ENCODE results near the gene PGAM2.
A peak's percentile ranks its signal among the peaks of the same experiment; 100 is the strongest.
"Not testable (repeated sequence)": the region's sequence is repeated elsewhere in the genome, so short reads cannot be mapped to it uniquely, and the experiment has no call there.

The PGAM2 gene

DNA sequence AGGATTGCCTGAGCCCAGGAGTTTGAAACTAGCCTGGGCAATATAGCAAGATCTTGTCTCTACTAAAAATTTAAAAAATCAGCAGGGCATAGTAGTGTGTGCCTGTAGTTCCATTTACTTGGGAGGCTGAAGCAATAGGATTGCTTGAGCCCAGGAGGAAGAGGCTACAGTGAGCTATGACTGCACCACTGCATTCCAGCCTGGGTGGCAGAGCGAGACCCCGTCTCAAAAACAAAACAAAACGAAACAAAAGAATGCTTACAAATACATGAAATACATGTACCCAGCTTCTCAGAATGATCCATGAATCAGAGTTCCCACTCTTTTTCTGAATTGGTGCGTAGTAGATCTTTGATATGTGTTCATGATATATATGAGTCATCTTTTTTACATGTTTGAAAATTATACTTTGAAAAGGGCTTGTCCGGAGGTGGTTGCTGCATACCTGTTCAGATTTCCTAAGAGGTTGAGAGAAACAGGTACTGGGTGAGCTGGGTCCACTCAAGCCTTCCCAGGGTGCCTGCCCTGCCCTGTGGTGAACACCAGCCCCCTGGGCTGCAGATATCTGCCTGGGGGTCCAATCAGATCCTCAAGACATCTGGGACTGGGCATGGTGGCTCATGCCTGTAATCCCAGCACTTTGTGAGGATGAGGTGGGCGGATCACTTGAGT, 42.4 kb downstream of the PGAM2 start:
- H2AFZ ChIP-seq (ENCODE audit: low read length); H3K36me3 ChIP-seq (ENCODE audit: insufficient read depth, low read length); H3K9ac ChIP-seq (ENCODE audit: low read depth, low read length, poor library complexity, severe bottlenecking); H3K9me2 ChIP-seq (replicated peaks; ENCODE audit: low read depth, low read length); H3K9me3 ChIP-seq (ENCODE audit: insufficient read depth, low read depth, low read length); H3K4me1 ChIP-seq (ENCODE audit: insufficient read depth, low read length, poor library complexity, severe bottlenecking); H3K4me3 ChIP-seq (ENCODE audit: low read length, poor library complexity, severe bottlenecking); H3K4me2 ChIP-seq (ENCODE audit: low read depth, low read length, poor library complexity, severe bottlenecking); H3F3A ChIP-seq (ENCODE audit: low read depth); H4K20me1 ChIP-seq (ENCODE audit: insufficient read depth, low read length, poor library complexity, severe bottlenecking); H3K27me3 ChIP-seq (ENCODE audit: insufficient read depth, low read length, poor library complexity, severe bottlenecking): not testable (repeated sequence)
- H3K79me2 ChIP-seq (ENCODE audit: insufficient read depth, low read length) = peaks cover 10% of the 10 kb centered on the region; the same call in 1 of the 2 replicates

DNA sequence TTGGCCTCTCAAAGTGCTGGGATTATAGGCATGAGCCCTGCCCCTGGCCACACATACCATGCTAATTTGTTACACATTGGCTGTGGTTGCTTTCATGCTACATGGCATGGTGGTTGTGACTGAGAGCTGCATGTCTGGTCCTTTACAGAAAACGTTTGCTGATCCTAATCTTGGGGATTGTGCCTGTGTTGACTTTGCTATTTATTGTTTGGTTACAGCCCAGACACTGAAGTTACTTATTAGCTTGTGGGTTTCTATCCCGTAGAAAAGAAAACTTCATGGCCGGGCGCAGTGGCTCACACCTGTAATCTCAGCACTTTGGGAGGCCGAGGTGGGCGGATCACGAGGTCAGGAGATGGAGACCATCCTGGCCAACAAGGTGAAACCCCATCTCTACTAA, 43.3 kb downstream of the PGAM2 start:
- H3K9me2 ChIP-seq (replicated peaks; ENCODE audit: low read depth, low read length); H3K9me3 ChIP-seq (ENCODE audit: insufficient read depth, low read depth, low read length); H3K4me3 ChIP-seq (ENCODE audit: low read length, poor library complexity, severe bottlenecking); H3K4me2 ChIP-seq (ENCODE audit: low read depth, low read length, poor library complexity, severe bottlenecking); H3F3A ChIP-seq (ENCODE audit: low read depth); H3K27me3 ChIP-seq (ENCODE audit: insufficient read depth, low read length, poor library complexity, severe bottlenecking); H4K20me1 ChIP-seq (ENCODE audit: insufficient read depth, low read length, poor library complexity, severe bottlenecking); H3K4me1 ChIP-seq (ENCODE audit: insufficient read depth, low read length, poor library complexity, severe bottlenecking); H2AFZ ChIP-seq (ENCODE audit: low read length); H3K9ac ChIP-seq (ENCODE audit: low read depth, low read length, poor library complexity, severe bottlenecking); H3K36me3 ChIP-seq (ENCODE audit: insufficient read depth, low read length): not testable (repeated sequence)
- peaks cover 15% of the 10 kb centered on the region; the same call in 1 of the 2 replicates for H3K79me2 ChIP-seq (ENCODE audit: insufficient read depth, low read length)

DNA sequence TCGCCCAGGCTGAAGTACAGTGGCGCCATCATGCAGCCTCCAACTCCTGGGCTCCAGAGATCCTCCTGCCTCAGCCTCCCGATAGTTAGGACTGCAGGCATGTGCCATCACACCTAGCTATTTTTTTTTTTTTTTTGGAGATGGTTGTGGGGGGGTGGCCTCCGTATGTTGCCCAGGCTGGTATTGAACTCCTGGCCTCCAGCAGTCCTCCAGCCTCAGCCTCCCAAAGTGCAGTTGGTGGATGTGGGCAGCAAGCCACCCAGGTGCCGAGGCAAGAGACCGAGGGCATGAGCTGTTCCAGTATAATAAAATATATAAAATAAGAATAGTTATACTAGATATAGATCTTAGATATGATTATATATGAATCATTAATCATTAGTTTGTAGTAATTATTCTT, 45.5 kb downstream of the PGAM2 start:
- H3F3A ChIP-seq (ENCODE audit: low read depth); H4K20me1 ChIP-seq (ENCODE audit: insufficient read depth, low read length, poor library complexity, severe bottlenecking); H3K9me2 ChIP-seq (replicated peaks; ENCODE audit: low read depth, low read length); H3K4me3 ChIP-seq (ENCODE audit: low read length, poor library complexity, severe bottlenecking); H3K36me3 ChIP-seq (ENCODE audit: insufficient read depth, low read length); H3K4me1 ChIP-seq (ENCODE audit: insufficient read depth, low read length, poor library complexity, severe bottlenecking); H3K27me3 ChIP-seq (ENCODE audit: insufficient read depth, low read length, poor library complexity, severe bottlenecking); H3K9me3 ChIP-seq (ENCODE audit: insufficient read depth, low read depth, low read length); H2AFZ ChIP-seq (ENCODE audit: low read length): not testable (repeated sequence)
- Histone ChIP-seq H3K4me2 (ENCODE audit: low read depth, low read length, poor library complexity, severe bottlenecking) (peak overlapping the region; percentile 58), H3K79me2 (ENCODE audit: insufficient read depth, low read length) (peaks cover 15% of the 10 kb centered on the region; the same call in 1 of the 2 replicates), H3K9ac (ENCODE audit: low read depth, low read length, poor library complexity, severe bottlenecking) (peak overlapping the region; percentile 59)

DNA sequence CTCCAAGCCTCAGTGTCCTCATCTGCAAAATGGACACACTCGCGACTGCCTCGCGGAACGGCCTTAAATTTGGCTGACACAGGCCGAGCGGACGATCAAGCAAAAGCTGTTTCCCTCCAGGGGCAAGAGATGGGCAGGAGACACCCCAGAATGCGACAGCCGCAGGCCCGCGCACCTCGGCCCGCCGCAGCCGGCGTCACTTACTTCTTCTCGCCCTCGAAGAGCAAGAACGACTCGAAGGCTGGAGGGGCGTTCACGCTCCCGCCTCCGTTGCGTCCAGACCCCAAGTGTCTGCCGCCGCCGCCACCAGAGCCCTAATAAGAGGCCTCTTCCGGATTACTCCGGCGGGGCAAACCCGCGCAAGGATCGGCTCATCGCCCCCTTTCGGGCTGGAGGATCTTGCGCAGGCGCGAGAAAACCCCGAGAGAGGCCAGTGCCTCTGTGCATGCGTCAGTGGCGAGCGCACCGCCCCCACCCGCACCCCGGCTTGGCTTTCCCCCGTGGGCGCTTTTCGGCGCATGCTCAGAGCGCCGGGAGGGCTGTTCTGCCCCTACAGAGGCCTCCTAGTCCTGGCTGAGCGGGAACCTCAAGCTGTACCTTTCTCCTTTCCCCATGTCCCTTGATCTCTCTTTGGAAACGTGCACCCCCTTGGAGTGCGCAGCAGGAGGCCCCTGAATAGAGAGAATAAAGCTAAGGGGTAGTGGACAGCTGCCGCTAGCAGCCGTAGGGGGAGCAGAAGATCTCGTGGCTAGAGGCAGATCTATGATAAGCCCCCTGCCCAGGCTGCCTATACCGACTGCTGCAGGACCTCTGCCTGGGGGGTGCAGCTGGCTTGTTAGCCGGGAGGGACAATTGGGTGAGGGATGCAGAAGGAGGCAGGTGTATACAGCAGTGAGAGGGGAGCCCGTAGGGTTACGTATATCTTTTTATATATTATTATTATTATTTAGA, 46.2 kb downstream of the PGAM2 start:
- H3K9me3 ChIP-seq (ENCODE audit: insufficient read depth, low read depth, low read length); H3K4me1 ChIP-seq (ENCODE audit: insufficient read depth, low read length, poor library complexity, severe bottlenecking); H3K9me2 ChIP-seq (replicated peaks; ENCODE audit: low read depth, low read length); H4K20me1 ChIP-seq (ENCODE audit: insufficient read depth, low read length, poor library complexity, severe bottlenecking); H3K36me3 ChIP-seq (ENCODE audit: insufficient read depth, low read length); H3K27me3 ChIP-seq (ENCODE audit: insufficient read depth, low read length, poor library complexity, severe bottlenecking); H3F3A ChIP-seq (ENCODE audit: low read depth): not testable (repeated sequence)
- H3K4me3 ChIP-seq (ENCODE audit: low read length, poor library complexity, severe bottlenecking) = peak overlapping the region; percentile 90
- TF ChIP-seq, protein P1, sequence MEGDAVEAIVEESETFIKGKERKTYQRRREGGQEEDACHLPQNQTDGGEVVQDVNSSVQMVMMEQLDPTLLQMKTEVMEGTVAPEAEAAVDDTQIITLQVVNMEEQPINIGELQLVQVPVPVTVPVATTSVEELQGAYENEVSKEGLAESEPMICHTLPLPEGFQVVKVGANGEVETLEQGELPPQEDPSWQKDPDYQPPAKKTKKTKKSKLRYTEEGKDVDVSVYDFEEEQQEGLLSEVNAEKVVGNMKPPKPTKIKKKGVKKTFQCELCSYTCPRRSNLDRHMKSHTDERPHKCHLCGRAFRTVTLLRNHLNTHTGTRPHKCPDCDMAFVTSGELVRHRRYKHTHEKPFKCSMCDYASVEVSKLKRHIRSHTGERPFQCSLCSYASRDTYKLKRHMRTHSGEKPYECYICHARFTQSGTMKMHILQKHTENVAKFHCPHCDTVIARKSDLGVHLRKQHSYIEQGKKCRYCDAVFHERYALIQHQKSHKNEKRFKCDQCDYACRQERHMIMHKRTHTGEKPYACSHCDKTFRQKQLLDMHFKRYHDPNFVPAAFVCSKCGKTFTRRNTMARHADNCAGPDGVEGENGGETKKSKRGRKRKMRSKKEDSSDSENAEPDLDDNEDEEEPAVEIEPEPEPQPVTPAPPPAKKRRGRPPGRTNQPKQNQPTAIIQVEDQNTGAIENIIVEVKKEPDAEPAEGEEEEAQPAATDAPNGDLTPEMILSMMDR (conservative IDR thresholded peaks at IDR 0.05; ENCODE audit: low read length) = peak; percentile 62
- H3K79me2 ChIP-seq (ENCODE audit: insufficient read depth, low read length) = peaks cover 15% of the 10 kb centered on the region; the same call in 1 of the 2 replicates
- peak overlapping the region; percentile 70 for H2AFZ ChIP-seq (ENCODE audit: low read length)
- H3K4me2 ChIP-seq (ENCODE audit: low read depth, low read length, poor library complexity, severe bottlenecking) = peak overlapping the region; percentile 63
- H3K9ac ChIP-seq (ENCODE audit: low read depth, low read length, poor library complexity, severe bottlenecking) = peak overlapping the region; percentile 83

DNA sequence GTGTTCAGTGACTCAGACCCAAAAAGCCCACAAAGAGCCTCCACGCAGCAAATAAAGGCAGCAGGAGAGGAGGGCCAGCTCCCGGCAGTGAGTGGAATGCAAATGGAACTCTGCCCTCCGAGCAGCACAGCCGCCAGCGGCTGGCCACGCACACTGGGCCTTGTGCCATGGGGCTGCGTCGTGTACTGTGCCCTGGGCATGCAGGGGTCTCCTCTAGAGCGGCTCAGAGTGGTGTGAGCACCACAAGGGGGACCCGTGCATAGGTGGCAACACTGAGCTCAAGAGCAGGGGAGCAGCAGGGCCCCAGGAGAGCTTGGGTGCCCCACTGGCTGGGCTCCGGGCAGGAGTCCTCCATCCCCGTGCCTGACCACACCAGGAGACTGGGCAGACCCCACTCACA, 50.3 kb downstream of the PGAM2 start:
- H3K4me3 ChIP-seq (ENCODE audit: low read length, poor library complexity, severe bottlenecking); H3K9me3 ChIP-seq (ENCODE audit: insufficient read depth, low read depth, low read length); H2AFZ ChIP-seq (ENCODE audit: low read length); H3K9ac ChIP-seq (ENCODE audit: low read depth, low read length, poor library complexity, severe bottlenecking); H3K4me1 ChIP-seq (ENCODE audit: insufficient read depth, low read length, poor library complexity, severe bottlenecking); H3K4me2 ChIP-seq (ENCODE audit: low read depth, low read length, poor library complexity, severe bottlenecking); H3K9me2 ChIP-seq (replicated peaks; ENCODE audit: low read depth, low read length); H4K20me1 ChIP-seq (ENCODE audit: insufficient read depth, low read length, poor library complexity, severe bottlenecking); H3K27me3 ChIP-seq (ENCODE audit: insufficient read depth, low read length, poor library complexity, severe bottlenecking); H3K36me3 ChIP-seq (ENCODE audit: insufficient read depth, low read length); H3F3A ChIP-seq (ENCODE audit: low read depth): not testable (repeated sequence)
- peaks cover 15% of the 10 kb centered on the region; the same call in 1 of the 2 replicates for H3K79me2 ChIP-seq (ENCODE audit: insufficient read depth, low read length)
